ENCODE results near the gene BFSP2.

BFSP2 gene

DNA sequence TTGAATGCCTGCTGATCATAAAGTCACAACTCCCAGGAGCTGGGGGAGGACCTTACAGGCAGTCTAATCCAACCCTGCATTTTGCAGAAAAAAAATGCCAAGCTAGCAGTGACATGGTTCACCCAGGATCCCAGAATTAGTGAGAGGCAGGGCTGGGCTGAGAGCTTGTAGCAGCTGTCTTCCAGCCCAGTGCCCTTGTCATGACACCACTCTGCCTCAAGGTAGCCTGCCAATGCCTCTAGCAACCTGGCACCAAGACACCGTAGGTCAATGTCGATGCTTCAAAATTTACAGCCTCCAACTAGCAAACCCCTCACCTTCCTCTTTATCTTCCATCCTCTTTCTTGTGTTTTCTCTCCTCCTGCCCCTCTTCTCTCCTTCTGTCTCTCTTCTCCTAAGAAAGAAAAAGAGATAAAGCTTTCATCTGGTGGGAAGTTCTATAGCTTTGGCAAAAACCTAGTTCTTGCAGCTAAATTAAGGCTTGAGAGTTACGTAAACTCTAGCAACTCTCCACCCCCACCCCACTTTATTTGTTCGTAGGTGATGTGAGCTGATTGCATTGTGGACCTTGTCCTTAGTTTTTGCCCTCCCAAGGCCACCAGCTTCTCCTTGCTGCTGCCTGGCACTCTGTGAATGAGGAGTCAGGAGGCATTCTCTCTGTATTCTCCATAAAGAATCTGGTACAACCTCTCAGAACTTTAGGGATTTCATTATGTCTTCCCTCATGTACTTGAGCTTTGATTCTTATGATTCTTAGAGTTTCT is 18.3 kb upstream of the BFSP2 start:
- intact Hi-C loops (cut with DNase I): no loop called here
- DNase-seq: no peak

DNA sequence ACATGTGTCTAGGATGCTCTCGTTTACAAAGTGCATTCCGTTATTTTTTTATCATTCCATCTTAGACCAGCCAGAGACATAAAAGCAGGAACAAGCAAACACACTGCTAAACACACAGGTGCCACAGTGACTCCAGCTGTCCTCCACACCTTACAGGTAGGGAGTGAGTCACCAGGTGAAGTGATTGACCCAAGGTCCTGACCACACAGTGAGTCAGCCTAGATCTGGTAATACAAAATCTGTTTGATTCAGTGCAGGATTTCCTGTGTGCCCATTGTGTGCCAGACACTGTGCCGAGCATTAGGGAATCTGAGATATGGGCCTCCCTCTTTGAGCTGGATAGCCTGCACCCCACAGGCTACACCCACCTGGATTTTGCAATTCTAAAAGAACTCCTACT is 16.7 kb upstream of the BFSP2 start:
- no peak for DNase-seq
- intact Hi-C loops (cut with DNase I): no loop called here

DNA sequence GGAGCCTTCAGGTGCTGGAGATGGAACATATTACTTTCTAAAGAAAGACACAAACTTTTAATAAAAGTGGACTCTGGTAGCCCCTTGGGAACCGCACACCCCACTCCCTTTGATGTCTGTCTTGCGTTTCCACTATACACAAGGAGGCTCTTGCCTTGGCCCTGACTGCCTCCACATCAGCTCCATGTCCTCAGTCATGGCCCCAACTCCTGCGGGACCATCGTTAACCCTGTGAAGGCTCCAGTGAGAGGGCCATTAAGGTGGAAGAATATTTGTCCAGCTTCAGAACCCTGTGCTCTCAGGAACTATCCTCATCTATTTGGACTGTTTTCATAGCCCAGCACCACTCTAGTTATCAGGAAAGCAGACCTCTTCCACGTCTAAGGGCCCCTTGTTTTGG is 16.1 kb upstream of the BFSP2 start:
- intact Hi-C loops (cut with DNase I): loop anchor here (1.0 kb wide), 2 partner anchors 342 to 652 kb away; no protein-coding TSS in a partner anchor
- DNase-seq: no peak

- intact Hi-C loops (cut with DNase I): loop anchor here (1.0 kb wide), 2 partner anchors 343 to 653 kb away; no protein-coding TSS in a partner anchor
- peak; percentile 56 to 96 (median 78) for DNase-seq
Measured at GRCh38 chr3:133384331-133385027, 15.4 kb upstream of the BFSP2 start.

- intact Hi-C loops (cut with DNase I): no loop called here
- no peak for DNase-seq
Measured at GRCh38 chr3:133386876-133387275, 13.0 kb upstream of the BFSP2 start.

DNA sequence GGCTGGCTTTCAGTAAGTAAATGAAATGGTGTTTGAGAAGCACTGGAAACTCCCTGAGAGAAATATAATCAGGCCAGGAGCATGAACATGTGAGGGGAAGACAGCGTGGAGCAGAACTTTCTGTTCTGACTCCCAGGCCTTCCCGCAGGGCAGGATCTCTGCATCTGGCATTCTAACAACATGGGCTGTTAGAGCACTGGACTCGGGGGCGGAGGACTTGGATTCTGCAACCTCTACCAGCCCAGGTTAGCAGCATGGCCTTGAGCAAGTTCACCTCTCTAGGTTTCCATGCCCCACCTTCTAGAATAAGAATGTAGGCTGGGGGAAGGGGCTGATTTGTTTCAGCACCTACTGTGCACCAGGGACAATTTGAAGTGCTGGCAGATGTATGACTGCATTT is 12.5 kb upstream of the BFSP2 start:
- intact Hi-C loops (cut with DNase I): no loop called here
- no peak for DNase-seq

- DNase-seq: peak in 1 of 10 donors; percentile 72
- intact Hi-C loops (cut with DNase I): no loop called here
Measured at GRCh38 chr3:133388696-133389395, 11.0 kb upstream of the BFSP2 start.

DNA sequence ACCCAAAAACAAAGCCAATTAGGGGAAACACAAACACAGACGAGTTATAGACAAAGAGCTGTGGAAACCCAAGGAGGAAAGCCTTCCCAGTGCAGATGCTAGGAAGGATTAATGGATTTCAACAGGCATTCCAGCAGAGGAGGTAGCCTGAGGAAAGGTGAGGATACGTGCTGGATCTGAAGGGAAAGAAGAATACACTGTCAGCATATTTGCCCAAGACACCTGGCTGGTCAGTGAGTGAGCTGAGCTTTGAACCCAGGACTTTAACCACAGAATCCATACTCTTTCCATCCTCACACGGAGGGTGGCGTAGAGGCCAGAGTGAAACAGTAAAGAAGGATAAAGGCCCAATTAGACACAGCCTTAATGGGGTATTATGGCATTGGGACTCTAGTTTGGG is 9.1 kb upstream of the BFSP2 start:
- DNase-seq: no peak
- intact Hi-C loops (cut with DNase I): no loop called here

- DNase-seq: no peak
- intact Hi-C loops (cut with DNase I): no loop called here
Measured at GRCh38 chr3:133393204-133393603, 6.7 kb upstream of the BFSP2 start.

DNA sequence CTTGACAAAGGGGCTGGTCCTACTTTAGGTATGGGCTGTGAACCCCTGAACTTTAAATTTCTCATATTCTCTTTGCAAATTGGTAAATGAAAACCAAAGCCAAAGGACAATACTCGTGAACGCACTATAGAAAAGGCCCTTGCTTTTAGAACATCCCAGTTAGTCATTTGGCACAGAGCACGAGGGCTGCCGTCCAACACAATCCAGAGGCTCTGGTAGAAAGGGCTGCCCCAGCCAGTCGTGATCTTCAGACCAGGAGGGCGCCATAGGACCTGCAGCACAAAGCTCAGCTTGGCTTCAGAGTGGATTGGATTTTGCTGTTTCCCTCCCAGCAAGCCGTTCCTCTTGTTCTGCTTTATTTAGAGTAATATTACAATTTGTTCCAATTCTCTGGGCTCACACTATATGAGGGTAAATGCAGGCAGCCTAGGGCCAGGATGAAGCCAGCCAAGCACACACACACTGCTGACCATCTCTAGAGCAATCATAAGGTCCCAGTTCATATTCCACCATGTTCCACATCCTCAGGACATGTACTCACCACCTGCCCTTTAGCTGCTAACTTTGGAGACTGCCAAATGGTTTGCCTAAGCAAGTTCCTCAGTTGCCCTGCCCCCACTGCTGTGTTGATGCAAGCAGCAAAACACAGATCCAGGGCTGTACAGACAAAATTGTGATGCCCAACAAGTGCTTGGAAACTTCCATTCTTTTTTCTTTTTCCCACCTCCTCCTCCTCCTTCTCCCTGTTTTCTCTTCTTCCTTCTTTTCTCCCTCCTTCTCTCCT is 6.0 kb upstream of the BFSP2 start:
- no peak for DNase-seq
- intact Hi-C loops (cut with DNase I): no loop called here

DNA sequence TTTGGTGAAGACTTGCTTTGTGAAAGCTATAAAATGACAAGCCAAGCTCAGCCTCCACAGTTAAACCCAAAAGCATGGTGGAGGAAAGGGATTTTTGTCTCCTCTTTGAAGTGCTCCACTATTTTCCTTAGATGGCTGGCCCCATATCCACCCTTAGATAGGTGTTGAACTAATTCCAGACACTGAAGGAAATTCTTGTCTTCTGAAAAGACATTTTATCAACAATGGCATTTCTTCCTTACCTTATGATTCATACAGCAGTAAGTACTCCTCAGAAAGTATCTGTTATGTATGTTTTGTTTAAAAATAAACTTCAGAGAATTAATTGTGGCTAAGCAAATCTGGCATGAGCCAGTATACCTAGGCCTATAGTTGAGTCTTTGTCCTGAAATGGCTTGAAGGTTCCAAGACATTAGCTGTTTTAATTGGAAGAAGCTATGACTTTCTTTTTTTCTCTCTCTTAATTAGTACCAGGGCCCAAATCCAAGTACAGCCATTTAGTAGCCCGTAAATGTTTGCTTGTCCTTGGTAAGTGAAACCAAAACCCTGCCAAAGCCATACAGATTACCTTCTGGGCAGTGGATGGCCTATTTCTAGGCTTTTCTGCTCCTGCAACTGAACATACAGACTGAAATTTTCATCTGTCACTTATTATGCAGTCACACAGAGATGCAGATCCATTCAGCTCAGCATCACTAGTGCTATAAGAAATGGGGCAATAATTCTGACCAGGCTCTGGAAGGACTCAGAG is 5.1 kb upstream of the BFSP2 start:
- no peak for DNase-seq
- intact Hi-C loops (cut with DNase I): no loop called here

DNA sequence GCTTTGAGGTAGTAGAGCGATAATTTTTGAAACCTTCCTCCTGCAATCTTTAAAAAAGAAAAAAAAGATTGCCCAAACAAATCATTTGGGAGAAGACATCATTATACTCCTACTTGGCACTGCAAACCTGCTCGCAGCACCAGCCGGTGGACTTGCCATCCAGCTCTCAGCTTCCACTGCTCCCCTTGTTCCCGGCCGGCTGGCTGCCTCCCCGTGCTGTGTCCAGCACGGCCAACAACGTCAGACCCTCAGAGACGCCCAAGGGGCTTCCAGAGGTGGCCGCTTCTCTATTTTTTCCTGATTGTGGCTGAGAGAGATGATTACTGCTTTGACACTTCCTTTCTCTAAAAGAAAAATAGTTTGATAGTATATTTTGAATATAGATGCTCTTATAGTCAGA is 3.0 kb upstream of the BFSP2 start:
- no peak for DNase-seq
- intact Hi-C loops (cut with DNase I): no loop called here

DNA sequence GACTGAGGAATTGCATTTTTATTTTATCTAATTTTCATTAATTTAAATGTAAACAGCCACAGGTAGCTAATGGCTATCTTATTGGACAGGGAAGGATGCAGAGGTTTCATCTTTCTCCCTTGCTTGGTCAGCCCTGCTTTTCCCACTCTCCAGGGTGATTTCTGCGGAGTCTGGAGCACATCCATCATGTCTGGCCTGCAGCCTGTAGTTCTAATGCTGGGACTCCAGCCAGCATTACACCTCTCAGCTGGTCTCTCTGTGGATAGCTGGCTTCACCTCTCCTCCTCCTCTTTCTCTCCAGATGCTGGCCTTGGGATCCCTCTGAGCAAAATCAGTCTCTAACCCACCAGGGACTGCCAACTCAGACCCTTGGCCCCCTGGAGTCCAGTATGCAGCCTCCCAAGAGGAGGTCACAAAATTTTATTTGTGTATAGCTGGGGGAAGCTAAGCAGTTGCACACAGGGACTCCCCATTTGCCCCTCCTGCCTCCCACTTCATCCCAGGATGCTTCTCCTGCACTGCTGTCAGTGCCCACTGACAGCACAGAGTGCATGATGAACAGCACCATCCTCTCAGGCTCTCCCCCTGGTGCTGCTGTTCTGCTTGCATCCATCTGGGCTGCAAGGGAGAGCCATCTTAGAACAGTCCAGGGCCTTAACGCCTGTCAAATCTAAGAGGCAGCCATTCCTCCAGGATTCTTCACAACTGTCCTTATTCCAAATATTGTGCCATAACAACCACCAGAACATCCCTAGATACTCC is 1.7 kb downstream of the BFSP2 start:
- intact Hi-C loops (cut with DNase I): no loop called here
- peak in 5 of 10 donors; percentile 52 to 88 (median 61) for DNase-seq

DNA sequence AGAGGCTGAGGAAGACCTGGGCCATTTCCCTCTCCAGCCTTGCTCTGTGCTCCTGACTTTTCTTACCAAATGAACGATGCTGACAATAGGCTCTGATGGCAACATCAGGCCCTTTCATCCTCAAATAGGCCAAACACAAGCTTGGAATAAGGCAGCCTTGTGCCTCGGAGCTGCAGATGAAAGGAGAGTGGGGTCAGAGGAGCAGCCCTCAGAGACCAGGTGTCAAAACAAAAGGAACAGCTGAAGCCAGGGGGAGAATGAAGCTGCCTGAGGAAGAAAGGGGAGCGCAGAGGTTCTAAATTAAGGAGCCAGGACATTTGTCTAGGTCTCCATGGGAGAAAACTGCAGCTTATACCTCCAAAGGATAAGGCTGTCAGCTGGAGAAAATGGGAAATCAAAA is 5.1 kb downstream of the BFSP2 start:
- DNase-seq: no peak

GRCh38 chr3:133408366-133408765 is 8.5 kb downstream of the BFSP2 start:
- no peak for DNase-seq

More for the DNA sequence above, 5.1 kb downstream of the BFSP2 start:
- intact Hi-C loops (cut with DNase I): no loop called here

GRCh38 chr3:133408961-133409360 is 9.1 kb downstream of the BFSP2 start:
- intact Hi-C loops (cut with DNase I): no loop called here
- no peak for DNase-seq

More at GRCh38 chr3:133408366-133408765, 8.5 kb downstream of the BFSP2 start:
- intact Hi-C loops (cut with DNase I): no loop called here

GRCh38 chr3:133410191-133410892 is 10.5 kb downstream of the BFSP2 start:
- intact Hi-C loops (cut with DNase I): no loop called here
- DNase-seq: no peak
